ENCODE results near the gene RAB14. TPM values are rescaled to one million over a fixed set of nuclear protein-coding genes. Genes with fewer than 3 reads are reported as not detected.

RAB14 gene
- total RNA-seq, 1 experiment from 2014 or later, result 73.2 TPM

GRCh38 chr9:121216271-121216805 lies 14.7 kb upstream of the RAB14 start:
- TF ChIP-seq CTCF (IDR thresholded peaks at IDR 0.05; ENCODE audit: insufficient read depth in 1 of 2, low read depth in 1 of 2, low read length in 1 of 2, severe bottlenecking in 1 of 2, unreplicated experiment in 1 of 2), result no peak
- Histone ChIP-seq H3K9me3 (no peaks in the 10 kb centered on the region), H3K4me1 (no peaks in the 10 kb centered on the region), H3K36me3 (ENCODE audit: control insufficient read depth, insufficient read depth, low read length) (no peaks in the 10 kb centered on the region), H3K27me3 (replicated peaks; ENCODE audit: control insufficient read depth, insufficient read depth, low read length) (no peaks in the 10 kb centered on the region), H3K4me3 (ENCODE audit: low read depth, low read length) (no peak overlapping the region)
- Mint-ChIP-seq H3K4me1 (ENCODE audit: low read depth, unreplicated experiment) (no peaks in the 10 kb centered on the region), H3K27ac (ENCODE audit: unreplicated experiment) (peak overlapping the region; percentile 43), H3K36me3 (ENCODE audit: insufficient read depth, unreplicated experiment) (no peaks in the 10 kb centered on the region), H3K4me3 (ENCODE audit: unreplicated experiment) (no peak overlapping the region), H3K27me3 (ENCODE audit: insufficient read depth, unreplicated experiment) (no peaks in the 10 kb centered on the region), H3K9me3 (ENCODE audit: unreplicated experiment) (no peaks in the 10 kb centered on the region)
- POLR2A ChIA-PET, result interaction anchor here (0.5 kb wide), 1 partner anchor 14 kb away, joined by 5 read pairs; no protein-coding TSS in a partner anchor
- CTCF ChIA-PET, result no interaction called here
- DNase-seq, result no peak
- no TSS peak for BruUV-seq (replicated peaks)
- intact Hi-C loops (cut with micrococcal nuclease; ENCODE audit: unreplicated experiment), result no loop called here

GRCh38 chr9:121214005-121214404 lies 12.3 kb upstream of the RAB14 start:
- Histone ChIP-seq H3K4me1 (no peaks in the 10 kb centered on the region), H3K9me3 (no peaks in the 10 kb centered on the region), H3K27me3 (replicated peaks; ENCODE audit: control insufficient read depth, insufficient read depth, low read length) (no peaks in the 10 kb centered on the region), H3K4me3 (ENCODE audit: low read depth, low read length) (no peak overlapping the region), H3K36me3 (ENCODE audit: control insufficient read depth, insufficient read depth, low read length) (no peaks in the 10 kb centered on the region)
- Mint-ChIP-seq H3K4me3 (ENCODE audit: unreplicated experiment) (no peak overlapping the region), H3K9me3 (ENCODE audit: unreplicated experiment) (no peaks in the 10 kb centered on the region), H3K4me1 (ENCODE audit: low read depth, unreplicated experiment) (no peaks in the 10 kb centered on the region), H3K27ac (ENCODE audit: unreplicated experiment) (no peak overlapping the region), H3K27me3 (ENCODE audit: insufficient read depth, unreplicated experiment) (no peaks in the 10 kb centered on the region), H3K36me3 (ENCODE audit: insufficient read depth, unreplicated experiment) (no peaks in the 10 kb centered on the region)
- POLR2A ChIA-PET, result no interaction called here
- BruUV-seq (replicated peaks), result no TSS peak
- intact Hi-C loops (cut with micrococcal nuclease; ENCODE audit: unreplicated experiment), result loop anchor here (5.0 kb wide), 1 partner anchor 163 kb away; no protein-coding TSS in a partner anchor
- no peak for DNase-seq
- CTCF ChIA-PET, result interaction anchor here (0.9 to 1.0 kb wide), 2 partner anchors 64 to 186 kb away, joined by 3 to 4 read pairs; no protein-coding TSS in a partner anchor
- no peak for TF ChIP-seq CTCF (IDR thresholded peaks at IDR 0.05; ENCODE audit: insufficient read depth in 1 of 2, low read depth in 1 of 2, low read length in 1 of 2, severe bottlenecking in 1 of 2, unreplicated experiment in 1 of 2)

- peak; percentile 88 to 95 for TF ChIP-seq CTCF (IDR thresholded peaks at IDR 0.05; ENCODE audit: insufficient read depth in 1 of 2, low read depth in 1 of 2, low read length in 1 of 2, severe bottlenecking in 1 of 2, unreplicated experiment in 1 of 2)
- intact Hi-C loops (cut with micrococcal nuclease; ENCODE audit: unreplicated experiment), result loop anchor here (1.0 to 5.0 kb wide), 7 partner anchors 56 to 227 kb away; partner anchors contain the start of gene GSN
- H3K4me1 ChIP-seq, result no peaks in the 10 kb centered on the region
- no peaks in the 10 kb centered on the region for H3K4me1 Mint-ChIP-seq (ENCODE audit: low read depth, unreplicated experiment)
- H3K9me3 ChIP-seq, result no peaks in the 10 kb centered on the region
- no peaks in the 10 kb centered on the region for H3K27me3 Mint-ChIP-seq (ENCODE audit: insufficient read depth, unreplicated experiment)
- H3K36me3 Mint-ChIP-seq (ENCODE audit: insufficient read depth, unreplicated experiment), result no peaks in the 10 kb centered on the region
- H3K9me3 Mint-ChIP-seq (ENCODE audit: unreplicated experiment), result no peaks in the 10 kb centered on the region
- peak; percentile 87 to 90 for DNase-seq
- H3K36me3 ChIP-seq (ENCODE audit: control insufficient read depth, insufficient read depth, low read length), result no peaks in the 10 kb centered on the region
- POLR2A ChIA-PET, result no interaction called here
- H3K27ac Mint-ChIP-seq (ENCODE audit: unreplicated experiment), result no peak overlapping the region
- CTCF ChIA-PET, result interaction anchor here (1.0 to 1.7 kb wide), 2 partner anchors 74 to 187 kb away, joined by 4 to 8 read pairs; no protein-coding TSS in a partner anchor
- H3K4me3 Mint-ChIP-seq (ENCODE audit: unreplicated experiment), result no peak overlapping the region
- no TSS peak for BruUV-seq (replicated peaks)
- no peaks in the 10 kb centered on the region for H3K27me3 ChIP-seq (replicated peaks; ENCODE audit: control insufficient read depth, insufficient read depth, low read length)
- no peak overlapping the region for H3K4me3 ChIP-seq (ENCODE audit: low read depth, low read length)
Measured at GRCh38 chr9:121213136-121213806, 11.6 kb upstream of the RAB14 start.
